Tibial artery (tissue), 4 donors: ENCODE measurements around the gene RAD23B.

Experiments used
- DNase-seq, 2 donors: peaks; one replicate each; pipeline ENCODE4 v3.0.0-alpha.2; 2019
- H3K27ac ChIP-seq, 2 donors: fragments of 200-600 bp; sonication (generic) in 1 of 2; 1 replicate in 1 of 2; 2 replicates in 1 of 2; pipeline ENCODE4 v1.5.1; 2018 to 2019; ENCODE audit warnings: mild to moderate bottlenecking in 1 of 2
- H3K27me3 ChIP-seq, 2 donors: fragments of 200-600 bp; sonication (generic) in 1 of 2; one replicate each; pipeline versions ENCODE4 v1.5.1 to v1.6.0; 2016 to 2019
- H3K36me3 ChIP-seq, 3 donors: fragments of 200-600 bp; sonication (generic) in 2 of 3; one replicate each; pipeline ENCODE4 v1.5.1; 2016 to 2019; ENCODE audit warnings: mild to moderate bottlenecking in 2 of 3
- H3K4me1 ChIP-seq, 4 donors: fragments of 200-600 bp; sonication (generic) in 2 of 4; 1 replicate in 3 of 4; 2 replicates in 1 of 4; pipeline ENCODE4 v1.5.1; 2016 to 2019
- H3K4me3 ChIP-seq, 2 donors: fragments of 200-600 bp; sonication (generic) in 1 of 2; 1 replicate in 1 of 2; 2 replicates in 1 of 2; pipeline ENCODE4 v1.5.1; 2018 to 2019; ENCODE audit warnings: mild to moderate bottlenecking in 2 of 2
- H3K9me3 ChIP-seq, 3 donors: fragments of 200-600 bp; sonication (generic) in 1 of 3; one replicate each; pipeline ENCODE4 v1.5.1; 2016 to 2019
- intact Hi-C: fragments of 100-400 bp; cut with DNase I; formaldehyde crosslinking; loops from one replicate; pipeline ENCODE4 v1.15.0; 2023; ENCODE audit warnings: low total_unique reads
- TF ChIP-seq, protein P1 (sequence below), 2 experiments: fragments of 200-600 bp in 1 of 2; fragments of 450-650 bp in 1 of 2; IDR thresholded peaks; one replicate each; pipeline ENCODE4 v1.5.1; 2017 to 2019; ENCODE audit warnings: antibody characterized with exemption in 2 of 2, mild to moderate bottlenecking in 1 of 2, moderate library complexity in 1 of 2

Gene RAD23B

DNA sequence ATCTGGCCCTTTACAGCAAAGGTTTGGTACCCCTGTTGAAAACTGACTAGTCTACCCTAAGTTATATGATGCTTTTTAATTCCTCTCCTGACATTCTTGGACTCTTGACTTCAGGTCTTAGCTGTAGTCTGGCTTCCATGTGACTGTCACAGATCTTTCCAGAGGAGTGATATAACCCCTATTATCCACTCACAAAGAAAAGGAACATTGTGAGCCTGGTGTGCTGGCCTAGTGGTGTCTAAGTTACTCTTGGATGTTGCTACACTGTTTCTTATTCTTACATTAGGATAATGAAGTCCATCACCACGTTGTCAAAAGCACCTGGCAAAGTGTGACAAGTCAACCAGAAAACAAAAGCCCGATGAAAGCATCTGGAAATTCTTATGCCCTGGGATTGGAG lies 49.8 kb downstream of the RAD23B start:
- peaks cover 15 to 64% (median 59%) of the 10 kb centered on the region in 3 donors for H3K36me3 ChIP-seq
- intact Hi-C loops = no loop called here

DNA sequence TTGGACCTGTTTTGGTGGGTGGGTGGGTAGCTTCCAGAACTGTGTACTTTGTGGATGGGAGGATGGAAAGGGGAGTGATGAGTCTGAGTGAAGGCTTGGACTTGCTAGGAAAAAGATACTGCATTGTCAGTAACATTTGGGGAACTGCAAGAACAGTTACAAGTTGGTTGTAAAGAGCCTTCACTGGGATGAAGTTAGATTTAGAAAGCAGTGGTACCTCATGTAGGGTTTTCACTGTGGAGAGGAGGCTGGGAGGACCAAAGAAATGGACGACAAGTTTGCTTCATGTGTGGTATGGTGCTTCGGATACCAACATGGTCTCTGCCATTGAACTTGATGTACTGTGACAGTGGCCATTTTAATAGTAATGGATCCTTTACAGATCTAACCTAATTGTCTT lies 50.3 kb downstream of the RAD23B start:
- Histone ChIP-seq H3K4me3 (no peak overlapping the region), H3K27ac (no peak overlapping the region), H3K4me1 (peaks cover 0 to 17% (median 6%) of the 10 kb centered on the region in 4 donors), H3K27me3 (no peaks in the 10 kb centered on the region), H3K9me3 (no peaks in the 10 kb centered on the region), H3K36me3 (peaks cover 15 to 62% (median 59%) of the 10 kb centered on the region in 3 donors)
- DNase-seq = no peak
- intact Hi-C loops = no loop called here
- TF ChIP-seq, protein P1, sequence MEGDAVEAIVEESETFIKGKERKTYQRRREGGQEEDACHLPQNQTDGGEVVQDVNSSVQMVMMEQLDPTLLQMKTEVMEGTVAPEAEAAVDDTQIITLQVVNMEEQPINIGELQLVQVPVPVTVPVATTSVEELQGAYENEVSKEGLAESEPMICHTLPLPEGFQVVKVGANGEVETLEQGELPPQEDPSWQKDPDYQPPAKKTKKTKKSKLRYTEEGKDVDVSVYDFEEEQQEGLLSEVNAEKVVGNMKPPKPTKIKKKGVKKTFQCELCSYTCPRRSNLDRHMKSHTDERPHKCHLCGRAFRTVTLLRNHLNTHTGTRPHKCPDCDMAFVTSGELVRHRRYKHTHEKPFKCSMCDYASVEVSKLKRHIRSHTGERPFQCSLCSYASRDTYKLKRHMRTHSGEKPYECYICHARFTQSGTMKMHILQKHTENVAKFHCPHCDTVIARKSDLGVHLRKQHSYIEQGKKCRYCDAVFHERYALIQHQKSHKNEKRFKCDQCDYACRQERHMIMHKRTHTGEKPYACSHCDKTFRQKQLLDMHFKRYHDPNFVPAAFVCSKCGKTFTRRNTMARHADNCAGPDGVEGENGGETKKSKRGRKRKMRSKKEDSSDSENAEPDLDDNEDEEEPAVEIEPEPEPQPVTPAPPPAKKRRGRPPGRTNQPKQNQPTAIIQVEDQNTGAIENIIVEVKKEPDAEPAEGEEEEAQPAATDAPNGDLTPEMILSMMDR (IDR thresholded peaks at IDR 0.05) = no peak

More for the DNA sequence above, 49.8 kb downstream of the RAD23B start:
- Histone ChIP-seq H3K4me3 (no peak overlapping the region), H3K27ac (no peak overlapping the region), H3K27me3 (no peaks in the 10 kb centered on the region), H3K9me3 (no peaks in the 10 kb centered on the region), H3K4me1 (peaks cover 0 to 13% (median 6%) of the 10 kb centered on the region in 4 donors)
- DNase-seq = no peak
- TF ChIP-seq, protein P1 (IDR thresholded peaks at IDR 0.05) = no peak

DNA sequence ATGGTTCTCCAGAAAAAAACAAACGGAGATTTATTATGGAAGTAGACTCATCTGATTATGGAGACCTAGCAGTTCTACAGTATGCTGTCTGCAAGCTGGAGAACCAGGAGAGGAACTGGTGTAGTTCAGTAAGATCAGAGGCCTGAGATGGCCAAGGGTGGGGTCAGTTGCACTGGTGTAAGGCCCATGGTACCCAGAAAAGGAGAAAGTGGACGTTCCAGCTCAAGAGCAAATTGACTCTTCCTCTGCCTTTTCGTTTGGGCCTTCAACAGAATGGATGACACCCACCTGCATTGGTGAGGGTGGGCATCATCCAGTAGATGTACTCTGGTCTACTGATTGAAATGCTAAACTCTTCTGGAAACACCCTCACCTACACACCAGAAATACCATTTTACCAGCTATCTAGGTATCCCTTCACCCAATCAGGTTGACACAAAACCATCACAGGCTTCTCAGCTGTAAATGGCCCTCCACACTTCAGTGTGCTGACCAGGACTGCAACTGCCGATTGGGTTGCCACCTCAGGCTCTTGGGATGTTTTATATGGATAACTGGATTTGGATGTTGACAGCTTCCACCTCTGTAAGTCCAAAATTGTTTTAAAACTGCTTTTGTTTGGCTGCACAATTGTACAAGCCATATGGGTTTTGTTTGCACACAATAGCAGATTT lies 51.2 kb downstream of the RAD23B start:
- H3K9me3 ChIP-seq = no peaks in the 10 kb centered on the region
- intact Hi-C loops = no loop called here

DNA sequence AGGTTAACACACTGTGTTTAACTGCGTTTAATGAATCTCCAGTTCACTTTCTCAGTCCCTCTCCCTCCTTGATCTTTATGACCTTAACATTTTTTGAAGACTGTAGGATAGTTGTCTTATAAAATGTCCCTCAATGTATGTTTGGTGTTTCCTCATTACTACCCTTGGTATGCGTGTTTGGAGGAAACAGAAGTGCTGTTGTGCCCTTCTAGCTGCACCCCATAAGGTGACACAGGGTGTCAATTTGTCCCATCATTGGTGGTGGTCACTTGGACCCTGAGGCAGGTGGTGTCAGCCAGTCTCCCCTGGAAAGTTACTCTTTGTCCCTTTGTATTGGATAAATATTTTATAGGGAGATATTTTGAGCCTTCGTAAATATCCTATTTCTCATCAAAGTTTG lies 52.3 kb downstream of the RAD23B start:
- TF ChIP-seq, protein P1 (IDR thresholded peaks at IDR 0.05) = no peak
- no peak overlapping the region for H3K27ac ChIP-seq
- no peaks in the 10 kb centered on the region for H3K27me3 ChIP-seq
- no peaks in the 10 kb centered on the region for H3K9me3 ChIP-seq
- H3K4me3 ChIP-seq = no peak overlapping the region
- H3K4me1 ChIP-seq = peaks cover 0 to 19% (median 6%) of the 10 kb centered on the region in 4 donors
- peaks cover 5 to 49% (median 45%) of the 10 kb centered on the region in 3 donors for H3K36me3 ChIP-seq
- intact Hi-C loops = no loop called here
- no peak for DNase-seq

More for the DNA sequence above, 51.2 kb downstream of the RAD23B start:
- TF ChIP-seq, protein P1 (IDR thresholded peaks at IDR 0.05) = no peak
- no peaks in the 10 kb centered on the region for H3K27me3 ChIP-seq
- DNase-seq = no peak
- H3K27ac ChIP-seq = no peak overlapping the region
- H3K4me1 ChIP-seq = peaks cover 0 to 19% (median 6%) of the 10 kb centered on the region in 4 donors
- H3K36me3 ChIP-seq = peaks cover 14 to 59% (median 55%) of the 10 kb centered on the region in 3 donors
- no peak overlapping the region for H3K4me3 ChIP-seq

DNA sequence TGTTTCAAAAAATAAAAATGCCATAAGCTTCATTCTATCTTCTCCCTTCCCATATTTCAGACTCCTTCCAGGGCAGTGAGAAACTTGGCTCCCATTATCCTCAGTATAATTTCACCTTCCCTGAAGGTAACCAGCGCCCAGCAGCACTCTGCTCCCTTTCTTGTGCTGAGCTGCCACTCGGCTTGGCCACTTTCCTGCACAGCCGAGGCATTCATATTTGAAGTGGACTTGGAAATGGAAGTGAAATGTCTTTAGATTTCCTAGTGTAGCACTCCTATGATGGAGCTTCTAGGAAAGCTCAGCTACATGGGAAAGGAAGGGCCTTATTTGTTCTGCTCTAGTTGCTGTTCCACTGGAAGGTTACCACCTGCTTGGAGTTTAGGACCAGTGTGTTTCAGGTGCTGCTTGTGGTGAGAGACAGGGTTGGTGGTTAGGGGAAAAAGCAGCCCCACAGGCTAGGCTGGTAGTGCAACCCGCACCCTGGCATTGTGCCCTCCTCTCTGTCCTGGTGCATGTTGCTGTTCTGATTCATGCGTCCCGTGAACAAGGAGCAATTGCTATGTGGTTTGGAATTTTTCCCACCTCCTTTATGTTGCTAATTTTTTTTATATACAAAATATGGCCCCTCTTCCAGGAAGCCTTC lies 53.8 kb downstream of the RAD23B start:
- intact Hi-C loops = no loop called here
- Histone ChIP-seq H3K4me3 (no peak overlapping the region), H3K4me1 (peaks cover 0 to 22% (median 6%) of the 10 kb centered on the region in 4 donors), H3K27me3 (no peaks in the 10 kb centered on the region), H3K9me3 (no peaks in the 10 kb centered on the region), H3K27ac (no peak overlapping the region), H3K36me3 (peaks cover 5 to 34% (median 34%) of the 10 kb centered on the region in 3 donors)
- peak in 1 of 2 donors; percentile 40 for DNase-seq
- TF ChIP-seq, protein P1 (IDR thresholded peaks at IDR 0.05) = peak in 1 of 2 experiments; percentile 7
